Natural killer cell (primary cell): ENCODE results near the gene LRRTM3. TPM values are rescaled to one million over a fixed set of nuclear protein-coding genes. Genes with fewer than 3 reads are reported as not detected.

Experiments used
- ATAC-seq, 3 donors: fragments of 150-1000 bp in 2 of 3; fragments of 200-7000 bp in 1 of 3; cut with Tn5 transposase; 1 replicate in 1 of 3; 2 replicates in 2 of 3; pipeline ENCODE4 v1.10.0; 2021; ENCODE audit warnings: mild to moderate bottlenecking in 2 of 3, moderate library complexity in 2 of 3
- DNase-seq, 2 donors: peaks; one replicate each; pipeline versions ENCODE4 v3.0.0 to v3.0.0-alpha.2; 2013 to 2021; ENCODE audit warnings: mixed read lengths in 1 of 2
- H3K27ac ChIP-seq: one replicate; pipeline ENCODE4 v1.5.1; 2013; ENCODE audit warnings: mild to moderate bottlenecking, low read length
- H3K27me3 ChIP-seq: one replicate; pipeline ENCODE4 v1.6.1; 2013; ENCODE audit warnings: low read length; ENCODE audit not compliant: control insufficient read depth, insufficient read depth
- H3K36me3 ChIP-seq: one replicate; pipeline ENCODE4 v1.6.1; 2013; ENCODE audit warnings: low read length; ENCODE audit not compliant: control insufficient read depth, insufficient read depth
- H3K4me1 ChIP-seq: one replicate; pipeline ENCODE4 v1.6.1; 2013; ENCODE audit warnings: low read length; ENCODE audit not compliant: control insufficient read depth, insufficient read depth
- H3K4me3 ChIP-seq: one replicate; pipeline ENCODE4 v1.5.1; 2013; ENCODE audit warnings: low read length
- H3K9me3 ChIP-seq: one replicate; pipeline ENCODE4 v1.6.1; 2013; ENCODE audit warnings: low read length; ENCODE audit not compliant: control insufficient read depth, insufficient read depth
- H3K27ac Mint-ChIP-seq, 2 donors: one replicate each; pipeline ENCODE4 v1.8.0; 2022; ENCODE audit warnings: mild to moderate bottlenecking in 2 of 2, mixed read lengths in 2 of 2, moderate library complexity in 1 of 2
- H3K27me3 Mint-ChIP-seq, 2 donors: one replicate each; pipeline ENCODE4 v1.8.0; 2022; ENCODE audit warnings: low read depth in 2 of 2, mixed read lengths in 2 of 2
- H3K36me3 Mint-ChIP-seq: one replicate; pipeline ENCODE4 v1.8.0; 2022; ENCODE audit warnings: mixed read lengths
- H3K4me1 Mint-ChIP-seq, 2 donors: one replicate each; pipeline ENCODE4 v1.8.0; 2022; ENCODE audit warnings: mixed read lengths in 2 of 2
- H3K4me3 Mint-ChIP-seq: one replicate; pipeline ENCODE4 v1.8.0; 2022; ENCODE audit warnings: mild to moderate bottlenecking, moderate library complexity, mixed read lengths
- H3K9me3 Mint-ChIP-seq, 2 donors: one replicate each; pipeline ENCODE4 v1.8.0; 2022; ENCODE audit warnings: mixed read lengths in 2 of 2
- CTCF ChIP-seq: fragments of 200-600 bp; IDR thresholded peaks from one replicate; pipeline ENCODE4 v1.8.0; 2022; ENCODE audit warnings: antibody characterized with exemption
- WGBS: methylation state at CpG from one replicate; pipeline ENCODE4 v1.1.7; 2013; ENCODE audit warnings: missing lambda C conversion rate; ENCODE audit not compliant: insufficient coverage; 5-methylcytosine and 5-hydroxymethylcytosine counted together
- intact Hi-C: fragments of 100-400 bp; cut with micrococcal nuclease; formaldehyde crosslinking; loops from one replicate; pipeline ENCODE4 v1.14.2; 2022
- total RNA-seq, 4 donors: library from RNA; stranded (reverse); fragments of 120-200 nt in 1 of 4; gene quantifications; one replicate each; pipeline versions ENCODE4 v1.2.3 to v1.2.4, GENCODE V29; 2013 to 2022

LRRTM3 gene
- total RNA-seq, 3 donors from 2014 or later (not counting 1 experiment from before 2014, with no cell fraction given) = not detected

GRCh38 chr10:67004690-67005089 lies 78.9 kb downstream of the LRRTM3 start:
- H3K9me3 ChIP-seq = no peaks in the 10 kb centered on the region
- intact Hi-C loops = no loop called here
- H3K4me3 ChIP-seq = no peak overlapping the region
- WGBS = no CpG with 5 or more reads among the region's 2 CpGs
- no peaks in the 10 kb centered on the region for H3K4me1 Mint-ChIP-seq
- no peaks in the 10 kb centered on the region for H3K27me3 ChIP-seq
- H3K4me1 ChIP-seq = no peaks in the 10 kb centered on the region
- H3K27ac Mint-ChIP-seq = no peak overlapping the region
- H3K4me3 Mint-ChIP-seq = no peak overlapping the region
- no peak for TF ChIP-seq CTCF
- no peaks in the 10 kb centered on the region for H3K36me3 ChIP-seq
- ATAC-seq (no peak), DNase-seq (no peak)
- peaks cover 14% of the 10 kb centered on the region in 2 donors for H3K9me3 Mint-ChIP-seq
- H3K27ac ChIP-seq = no peak overlapping the region
- peaks cover 4% of the 10 kb centered on the region for H3K36me3 Mint-ChIP-seq
- H3K27me3 Mint-ChIP-seq = no peaks in the 10 kb centered on the region

- Mint-ChIP-seq H3K4me3 (no peak overlapping the region), H3K27me3 (no peaks in the 10 kb centered on the region), H3K9me3 (peaks cover 10 to 14% of the 10 kb centered on the region in 2 donors), H3K27ac (no peak overlapping the region), H3K36me3 (peaks cover 8% of the 10 kb centered on the region), H3K4me1 (no peaks in the 10 kb centered on the region)
- intact Hi-C loops = no loop called here
- H3K36me3 ChIP-seq = no peaks in the 10 kb centered on the region
- TF ChIP-seq CTCF = no peak
- H3K27me3 ChIP-seq = no peaks in the 10 kb centered on the region
- no peaks in the 10 kb centered on the region for H3K9me3 ChIP-seq
- no peaks in the 10 kb centered on the region for H3K4me1 ChIP-seq
- no peak overlapping the region for H3K4me3 ChIP-seq
- ATAC-seq (no peak), DNase-seq (no peak)
- H3K27ac ChIP-seq = no peak overlapping the region
- WGBS = no CpG with 5 or more reads among the region's 1 CpG
Measured at GRCh38 chr10:67005981-67006380, 80.1 kb downstream of the LRRTM3 start.

- no peak for TF ChIP-seq CTCF
- Histone ChIP-seq H3K4me3 (no peak overlapping the region), H3K27me3 (no peaks in the 10 kb centered on the region), H3K27ac (no peak overlapping the region), H3K4me1 (no peaks in the 10 kb centered on the region), H3K9me3 (no peaks in the 10 kb centered on the region), H3K36me3 (no peaks in the 10 kb centered on the region)
- Mint-ChIP-seq H3K27ac (no peak overlapping the region), H3K9me3 (peaks cover 7 to 10% of the 10 kb centered on the region in 2 donors), H3K36me3 (peaks cover 8% of the 10 kb centered on the region), H3K27me3 (no peaks in the 10 kb centered on the region), H3K4me3 (no peak overlapping the region), H3K4me1 (no peaks in the 10 kb centered on the region)
- no peak for DNase-seq
- ATAC-seq = no peak
- WGBS = no CpG with 5 or more reads among the region's 1 CpG
- intact Hi-C loops = no loop called here
Measured at GRCh38 chr10:67011480-67011879, 85.6 kb downstream of the LRRTM3 start.

- H3K9me3 ChIP-seq = no peaks in the 10 kb centered on the region
- Mint-ChIP-seq H3K4me3 (no peak overlapping the region), H3K4me1 (no peaks in the 10 kb centered on the region), H3K9me3 (peaks cover 7 to 10% of the 10 kb centered on the region in 2 donors), H3K36me3 (peaks cover 8% of the 10 kb centered on the region), H3K27me3 (no peaks in the 10 kb centered on the region), H3K27ac (no peak overlapping the region)
- no peak for ATAC-seq
- H3K4me1 ChIP-seq = no peaks in the 10 kb centered on the region
- DNase-seq = no peak
- intact Hi-C loops = no loop called here
- H3K4me3 ChIP-seq = no peak overlapping the region
- no peak overlapping the region for H3K27ac ChIP-seq
- TF ChIP-seq CTCF = no peak
- no peaks in the 10 kb centered on the region for H3K36me3 ChIP-seq
- WGBS = 86% methylated on average over 2 of the region's 3 CpGs
- no peaks in the 10 kb centered on the region for H3K27me3 ChIP-seq
Measured at GRCh38 chr10:67011981-67012380, 86.1 kb downstream of the LRRTM3 start.
